ENCODE measurements around the gene NHLRC2. TPM values are rescaled to one million over a fixed set of nuclear protein-coding genes. Genes with fewer than 3 reads are reported as not detected.

The NHLRC2 gene
- total RNA-seq, 1 experiment from 2014 or later: 30.9 TPM

DNA sequence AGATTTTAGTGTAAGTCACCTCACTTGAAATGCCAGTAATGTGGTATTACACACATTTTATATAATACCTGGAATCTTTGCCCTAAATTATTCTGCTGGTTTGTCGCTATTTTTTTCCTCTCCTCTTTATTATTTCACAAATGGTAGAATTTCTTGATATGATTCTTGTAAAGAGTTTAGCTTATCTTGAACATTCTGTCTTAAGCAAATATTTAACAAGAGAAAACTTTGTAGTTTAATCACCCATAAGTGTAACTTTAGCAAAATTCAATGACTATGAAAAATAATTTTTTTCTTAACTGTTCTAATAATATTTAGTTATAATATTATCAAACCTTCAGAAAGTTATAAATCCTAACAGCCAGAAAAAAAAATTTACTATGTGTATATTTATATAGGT, 56.7 kb downstream of the NHLRC2 start:
- H4K20me1 ChIP-seq (ENCODE audit: control insufficient read depth, insufficient read depth, insufficient read length): no peaks in the 10 kb centered on the region
- H2AK5ac ChIP-seq (ENCODE audit: insufficient read length, low read length): no peak overlapping the region
- no peaks in the 10 kb centered on the region for H3K9me3 Mint-ChIP-seq
- no peaks in the 10 kb centered on the region for H3K79me1 ChIP-seq (ENCODE audit: insufficient read depth, low read depth, low read length, poor library complexity, severe bottlenecking)
- no peak overlapping the region for H4K91ac ChIP-seq (ENCODE audit: insufficient read length, low read depth, low read length)
- no peak overlapping the region for H3K9ac ChIP-seq (ENCODE audit: extremely low read depth, insufficient read length, low read length)
- no peaks in the 10 kb centered on the region for H3K9me3 ChIP-seq (ENCODE audit: control insufficient read depth, low read depth, low read length)
- no peaks in the 10 kb centered on the region for H3K4me1 ChIP-seq (ENCODE audit: insufficient read depth, low read length)
- H3K56ac ChIP-seq (ENCODE audit: insufficient read length, low read depth, low read length): no peak overlapping the region
- H2BK5ac ChIP-seq (ENCODE audit: insufficient read length, low read length): no peak overlapping the region
- TF ChIP-seq, protein P1, sequence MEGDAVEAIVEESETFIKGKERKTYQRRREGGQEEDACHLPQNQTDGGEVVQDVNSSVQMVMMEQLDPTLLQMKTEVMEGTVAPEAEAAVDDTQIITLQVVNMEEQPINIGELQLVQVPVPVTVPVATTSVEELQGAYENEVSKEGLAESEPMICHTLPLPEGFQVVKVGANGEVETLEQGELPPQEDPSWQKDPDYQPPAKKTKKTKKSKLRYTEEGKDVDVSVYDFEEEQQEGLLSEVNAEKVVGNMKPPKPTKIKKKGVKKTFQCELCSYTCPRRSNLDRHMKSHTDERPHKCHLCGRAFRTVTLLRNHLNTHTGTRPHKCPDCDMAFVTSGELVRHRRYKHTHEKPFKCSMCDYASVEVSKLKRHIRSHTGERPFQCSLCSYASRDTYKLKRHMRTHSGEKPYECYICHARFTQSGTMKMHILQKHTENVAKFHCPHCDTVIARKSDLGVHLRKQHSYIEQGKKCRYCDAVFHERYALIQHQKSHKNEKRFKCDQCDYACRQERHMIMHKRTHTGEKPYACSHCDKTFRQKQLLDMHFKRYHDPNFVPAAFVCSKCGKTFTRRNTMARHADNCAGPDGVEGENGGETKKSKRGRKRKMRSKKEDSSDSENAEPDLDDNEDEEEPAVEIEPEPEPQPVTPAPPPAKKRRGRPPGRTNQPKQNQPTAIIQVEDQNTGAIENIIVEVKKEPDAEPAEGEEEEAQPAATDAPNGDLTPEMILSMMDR (conservative IDR thresholded peaks at IDR 0.05): no peak
- H2BK20ac ChIP-seq (ENCODE audit: low read depth, low read length, poor library complexity, severe bottlenecking): no peak overlapping the region
- no peak overlapping the region for H3K27ac ChIP-seq (ENCODE audit: insufficient read length, low read depth, low read length)
- H3K18ac ChIP-seq (ENCODE audit: insufficient read length, low read depth, low read length): no peak overlapping the region
- no peak overlapping the region for H2BK15ac ChIP-seq (ENCODE audit: low read depth, low read length)
- no peaks in the 10 kb centered on the region for H3K27me3 Mint-ChIP-seq (ENCODE audit: low read depth)
- H4K5ac ChIP-seq (ENCODE audit: insufficient read length, low read depth, low read length): no peak overlapping the region
- no peak overlapping the region for H3K4ac ChIP-seq (ENCODE audit: low read depth, low read length)
- no peak for DNase-seq
- no peaks in the 10 kb centered on the region for H3K23me2 ChIP-seq (ENCODE audit: insufficient read length, low read depth, low read length, poor library complexity, severe bottlenecking)
- H2AFZ ChIP-seq (ENCODE audit: low read length): no peak overlapping the region
- no peak overlapping the region for H3K23ac ChIP-seq (ENCODE audit: insufficient read length, low read depth, low read length)
- WGBS (ENCODE audit: extremely low coverage, insufficient read length, low lambda C conversion rate): no CpG with 5 or more reads among the region's 1 CpG
- no peak overlapping the region for H3K14ac ChIP-seq (ENCODE audit: insufficient read depth, low read length)
- no peak overlapping the region for H4K8ac ChIP-seq (replicated peaks; ENCODE audit: insufficient read length, low read depth, low read length)
- H3K4me3 Mint-ChIP-seq: no peak overlapping the region
- H3K4me2 ChIP-seq (ENCODE audit: insufficient read depth, insufficient read length, low read length): no peak overlapping the region
- H3K4me1 Mint-ChIP-seq: no peaks in the 10 kb centered on the region
- H3K27me3 ChIP-seq (ENCODE audit: insufficient read depth, low read length): no peaks in the 10 kb centered on the region
- H3T11ph ChIP-seq (ENCODE audit: low read length): no peak overlapping the region
- H3K36me3 Mint-ChIP-seq (ENCODE audit: insufficient read depth in 1 of 3, low read depth in 3 of 3): peaks cover 0 to 19% (median 8%) of the 10 kb centered on the region in 3 experiments; a peak in 4 of 7 replicates
- H3K27ac Mint-ChIP-seq: no peak overlapping the region
- H2BK120ac ChIP-seq (ENCODE audit: low read depth, low read length, poor library complexity, severe bottlenecking): no peak overlapping the region
- no peak overlapping the region for H2BK12ac ChIP-seq (ENCODE audit: insufficient read length, low read depth, low read length)
- no peaks in the 10 kb centered on the region for H3K79me2 ChIP-seq (ENCODE audit: insufficient read depth, low read length)
